Measurements from ENCODE around the gene KCNH5. TPM values are rescaled to one million over a fixed set of nuclear protein-coding genes. Genes with fewer than 3 reads are reported as not detected.

The KCNH5 gene
- total RNA-seq, 2 donors from 2014 or later: not detected

- TF ChIP-seq, protein P1, sequence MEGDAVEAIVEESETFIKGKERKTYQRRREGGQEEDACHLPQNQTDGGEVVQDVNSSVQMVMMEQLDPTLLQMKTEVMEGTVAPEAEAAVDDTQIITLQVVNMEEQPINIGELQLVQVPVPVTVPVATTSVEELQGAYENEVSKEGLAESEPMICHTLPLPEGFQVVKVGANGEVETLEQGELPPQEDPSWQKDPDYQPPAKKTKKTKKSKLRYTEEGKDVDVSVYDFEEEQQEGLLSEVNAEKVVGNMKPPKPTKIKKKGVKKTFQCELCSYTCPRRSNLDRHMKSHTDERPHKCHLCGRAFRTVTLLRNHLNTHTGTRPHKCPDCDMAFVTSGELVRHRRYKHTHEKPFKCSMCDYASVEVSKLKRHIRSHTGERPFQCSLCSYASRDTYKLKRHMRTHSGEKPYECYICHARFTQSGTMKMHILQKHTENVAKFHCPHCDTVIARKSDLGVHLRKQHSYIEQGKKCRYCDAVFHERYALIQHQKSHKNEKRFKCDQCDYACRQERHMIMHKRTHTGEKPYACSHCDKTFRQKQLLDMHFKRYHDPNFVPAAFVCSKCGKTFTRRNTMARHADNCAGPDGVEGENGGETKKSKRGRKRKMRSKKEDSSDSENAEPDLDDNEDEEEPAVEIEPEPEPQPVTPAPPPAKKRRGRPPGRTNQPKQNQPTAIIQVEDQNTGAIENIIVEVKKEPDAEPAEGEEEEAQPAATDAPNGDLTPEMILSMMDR (IDR thresholded peaks at IDR 0.05): no peak
- Histone ChIP-seq H3K4me1 (ENCODE audit: control insufficient read depth in 1 of 2, low read depth in 2 of 2) (no peaks in the 10 kb centered on the region), H3K27me3 (replicated peaks; ENCODE audit: insufficient read depth) (no peaks in the 10 kb centered on the region), H3K4me3 (no peak overlapping the region), H3K36me3 (no peaks in the 10 kb centered on the region), H3K27ac (no peak overlapping the region), H3K9me3 (no peaks in the 10 kb centered on the region)
- DNase-seq (ENCODE audit: low spot score) (no peak), ATAC-seq (ENCODE audit: insufficient number of reproducible peaks, low FRiP score, low read depth) (no peak)
Measured at GRCh38 chr14:62947301-62947700, 98.0 kb downstream of the KCNH5 start.

DNA sequence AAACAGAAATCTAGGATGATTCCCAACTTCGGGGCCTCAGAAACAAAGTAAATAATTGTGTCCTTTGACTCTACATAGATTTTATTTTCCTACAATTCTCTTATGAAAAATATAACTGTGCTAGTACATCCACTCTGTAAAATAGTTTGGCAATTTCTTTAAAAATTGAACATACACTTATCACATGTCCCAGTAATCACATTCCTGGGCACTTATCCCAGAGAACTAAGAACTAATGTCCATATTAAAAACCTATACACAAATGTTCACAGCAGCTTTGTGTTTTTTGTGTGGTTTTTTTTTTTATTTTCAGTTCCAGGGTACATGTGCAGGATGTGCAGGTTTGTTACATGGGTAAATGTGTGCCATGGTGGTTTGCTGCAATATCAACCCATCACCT, 99.0 kb downstream of the KCNH5 start:
- TF ChIP-seq, protein P1 (IDR thresholded peaks at IDR 0.05): no peak
- no peaks in the 10 kb centered on the region for H3K27me3 ChIP-seq (replicated peaks; ENCODE audit: insufficient read depth)
- H3K4me1 ChIP-seq (ENCODE audit: control insufficient read depth in 1 of 2, low read depth in 2 of 2): no peaks in the 10 kb centered on the region
- no peak overlapping the region for H3K4me3 ChIP-seq
- no peaks in the 10 kb centered on the region for H3K9me3 ChIP-seq
- ATAC-seq (ENCODE audit: insufficient number of reproducible peaks, low FRiP score, low read depth): no peak
- H3K27ac ChIP-seq: no peak overlapping the region
- H3K36me3 ChIP-seq: no peaks in the 10 kb centered on the region
- no peak for DNase-seq (ENCODE audit: low spot score)

- Histone ChIP-seq H3K27ac (no peak overlapping the region), H3K27me3 (replicated peaks; ENCODE audit: insufficient read depth) (no peaks in the 10 kb centered on the region), H3K4me3 (no peak overlapping the region), H3K4me1 (ENCODE audit: control insufficient read depth in 1 of 2, low read depth in 2 of 2) (no peaks in the 10 kb centered on the region), H3K36me3 (no peaks in the 10 kb centered on the region), H3K9me3 (no peaks in the 10 kb centered on the region)
- no peak for ATAC-seq (ENCODE audit: insufficient number of reproducible peaks, low FRiP score, low read depth)
- DNase-seq (ENCODE audit: low spot score): no peak
- TF ChIP-seq, protein P1 (IDR thresholded peaks at IDR 0.05): no peak
Measured at GRCh38 chr14:62943202-62943601, 102.1 kb downstream of the KCNH5 start.

GRCh38 chr14:62939970-62940369, 105.3 kb downstream of the KCNH5 start:
- no peak for DNase-seq (ENCODE audit: low spot score)
- Histone ChIP-seq H3K9me3 (no peaks in the 10 kb centered on the region), H3K4me1 (ENCODE audit: control insufficient read depth in 1 of 2, low read depth in 2 of 2) (no peaks in the 10 kb centered on the region), H3K27me3 (replicated peaks; ENCODE audit: insufficient read depth) (no peaks in the 10 kb centered on the region), H3K27ac (no peak overlapping the region), H3K4me3 (no peak overlapping the region), H3K36me3 (no peaks in the 10 kb centered on the region)
- ATAC-seq (ENCODE audit: insufficient number of reproducible peaks, low FRiP score, low read depth): no peak
- TF ChIP-seq, protein P1 (IDR thresholded peaks at IDR 0.05): no peak

DNA sequence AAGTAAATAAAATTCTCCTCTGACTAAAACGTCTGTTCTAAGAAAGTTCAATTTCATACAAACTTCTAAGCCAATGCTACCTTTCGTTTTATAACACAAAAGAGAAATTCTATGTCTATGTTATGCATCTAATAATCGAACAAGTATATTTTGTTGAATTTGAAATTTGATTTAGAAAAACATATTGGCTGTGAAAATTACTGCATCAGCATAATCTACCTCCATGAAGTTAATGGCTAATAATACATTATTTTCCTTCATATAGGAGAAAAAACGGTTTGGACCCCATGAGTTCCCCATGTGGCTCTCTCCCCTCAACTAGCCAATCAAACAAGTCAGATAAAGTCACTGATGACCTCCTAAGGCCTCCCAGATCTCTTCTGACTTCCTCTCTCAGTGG, 106.5 kb downstream of the KCNH5 start:
- H3K27me3 ChIP-seq (replicated peaks; ENCODE audit: insufficient read depth): no peaks in the 10 kb centered on the region
- DNase-seq (ENCODE audit: low spot score) (no peak), ATAC-seq (ENCODE audit: insufficient number of reproducible peaks, low FRiP score, low read depth) (no peak)
- no peaks in the 10 kb centered on the region for H3K36me3 ChIP-seq
- no peaks in the 10 kb centered on the region for H3K9me3 ChIP-seq
- TF ChIP-seq, protein P1 (IDR thresholded peaks at IDR 0.05): no peak
- no peak overlapping the region for H3K27ac ChIP-seq
- H3K4me3 ChIP-seq: no peak overlapping the region
- no peaks in the 10 kb centered on the region for H3K4me1 ChIP-seq (ENCODE audit: control insufficient read depth in 1 of 2, low read depth in 2 of 2)

Measured in thoracic aorta (tissue), 2 donors.